Karpas-422 (cell line): Measurements from ENCODE around the gene DBP. TPM values are rescaled to one million over a fixed set of nuclear protein-coding genes. Genes with fewer than 3 reads are reported as not detected.
A peak's percentile ranks its signal among the peaks of the same experiment; 100 is the strongest.

ENCODE experiments used
- DNase-seq: peaks from one replicate; pipeline ENCODE4 v3.0.0-alpha.2; 2015
- H2AFZ ChIP-seq: fragments of 200-600 bp; sonication (generic); 2 replicates; pipeline ENCODE4 v1.6.1; 2014; ENCODE audit warnings: antibody characterized with exemption, low read length, mixed read lengths
- H3K27ac ChIP-seq: fragments of 200-600 bp; sonication (generic); 2 replicates; pipeline ENCODE4 v1.5.1; 2014; ENCODE audit warnings: mild to moderate bottlenecking, low read length, moderate library complexity
- H3K27me3 ChIP-seq: fragments of 200-600 bp; sonication (generic); 2 replicates; pipeline ENCODE4 v1.6.1; 2014; ENCODE audit warnings: low read length, mixed read lengths
- H3K36me3 ChIP-seq: fragments of 200-600 bp; sonication (generic); 2 replicates; pipeline ENCODE4 v1.6.1; 2014; ENCODE audit warnings: low read length, mixed read lengths; ENCODE audit not compliant: insufficient read depth
- H3K4me1 ChIP-seq: fragments of 200-600 bp; sonication (generic); 2 replicates; pipeline ENCODE4 v1.6.1; 2014; ENCODE audit warnings: mild to moderate bottlenecking, low read length, mixed read lengths
- H3K4me2 ChIP-seq: fragments of 200-600 bp; sonication (generic); 2 replicates; pipeline ENCODE4 v1.6.1; 2014; ENCODE audit warnings: low read length, low read depth, mild to moderate bottlenecking; ENCODE audit not compliant: poor library complexity, severe bottlenecking
- H3K4me3 ChIP-seq: fragments of 200-600 bp; sonication (generic); 2 replicates; pipeline ENCODE4 v1.5.1; 2014; ENCODE audit warnings: mild to moderate bottlenecking, antibody characterized with exemption, low read length, mixed read lengths
- H3K79me2 ChIP-seq: fragments of 200-600 bp; sonication (generic); 2 replicates; pipeline ENCODE4 v1.6.1; 2014; ENCODE audit warnings: mild to moderate bottlenecking, low read length, mixed read lengths
- H3K9ac ChIP-seq: fragments of 200-600 bp; sonication (generic); 2 replicates; pipeline ENCODE4 v1.6.0; 2014; ENCODE audit warnings: low read length
- H3K9me2 ChIP-seq: fragments of 200-600 bp; sonication (generic), shearing (Covaris generic); replicated peaks from 2 replicates; pipeline ENCODE4 v1.6.0; 2014; ENCODE audit warnings: mild to moderate bottlenecking, low read length, moderate library complexity; ENCODE audit not compliant: insufficient read depth
- H3K9me3 ChIP-seq: fragments of 300-700, 200-600 bp; sonication (generic); 2 replicates; pipeline ENCODE4 v1.6.1; 2014; ENCODE audit warnings: low read length, mixed read lengths
- H4K20me1 ChIP-seq: fragments of 200-600 bp; sonication (generic); 2 replicates; pipeline ENCODE4 v1.6.1; 2014; ENCODE audit warnings: mild to moderate bottlenecking, antibody characterized with exemption, low read length, low read depth; ENCODE audit not compliant: insufficient read depth
- total RNA-seq: library from RNA; depleted of rRNA; stranded (reverse); fragments of >200 nt; shearing (Covaris generic); gene quantifications from 2 replicates; pipeline ENCODE4 v1.2.3, GENCODE V29; 2014; ENCODE audit warnings: low replicate concordance

DBP gene
- total RNA-seq, 1 experiment from 2014 or later: 8.5 TPM

DNA sequence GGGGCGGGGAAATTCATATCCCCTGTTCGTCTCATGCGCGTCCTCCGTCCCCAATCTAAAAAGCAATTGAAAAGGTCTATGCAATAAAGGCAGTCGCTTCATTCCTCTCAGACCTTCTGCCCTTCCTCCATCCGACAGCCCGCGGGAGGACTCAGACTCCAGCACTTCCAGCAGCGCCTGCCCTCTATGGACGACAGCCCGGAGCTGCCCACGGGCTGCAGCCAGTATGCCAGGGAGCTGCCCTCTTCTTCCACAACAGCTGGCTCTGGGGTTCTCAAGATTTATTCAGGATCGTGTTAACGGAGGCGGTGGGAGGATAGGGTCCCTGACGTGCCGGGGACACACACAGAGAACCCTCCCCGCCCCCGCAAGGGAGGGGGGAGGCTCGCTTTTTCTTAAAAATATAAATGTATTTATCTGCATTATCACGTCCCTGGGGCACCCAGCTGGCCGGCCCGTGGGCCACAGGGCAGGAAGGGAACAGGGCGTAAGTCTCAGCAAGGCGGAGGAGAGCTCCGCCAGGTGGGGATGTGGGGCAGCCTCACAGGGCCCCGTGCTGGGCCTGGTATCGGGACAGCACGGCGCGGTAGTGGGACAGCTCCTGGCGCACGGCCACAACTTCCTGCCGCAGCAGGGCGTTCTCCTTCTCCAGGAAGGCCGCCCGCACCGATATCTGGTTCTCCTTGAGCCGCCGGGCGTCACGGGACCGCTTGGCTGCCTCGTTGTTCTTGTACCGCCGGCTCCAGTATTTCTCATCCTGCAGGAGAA, 6.7 kb downstream of the DBP start:
- no peak overlapping the region for H2AFZ ChIP-seq
- no peak overlapping the region for H3K27ac ChIP-seq
- no peaks in the 10 kb centered on the region; the same call in 1 of the 2 replicates for H3K9me2 ChIP-seq
- DNase-seq: no peak
- no peaks in the 10 kb centered on the region for H3K9me3 ChIP-seq
- no peak overlapping the region for H3K4me2 ChIP-seq
- H3K9ac ChIP-seq: no peak overlapping the region
- H3K36me3 ChIP-seq: peaks cover 14% of the 10 kb centered on the region
- peaks cover 9% of the 10 kb centered on the region for H4K20me1 ChIP-seq
- peaks cover 6% of the 10 kb centered on the region for H3K79me2 ChIP-seq
- peaks cover 21% of the 10 kb centered on the region for H3K4me1 ChIP-seq
- H3K27me3 ChIP-seq: no peaks in the 10 kb centered on the region
- no peak overlapping the region for H3K4me3 ChIP-seq

DNA sequence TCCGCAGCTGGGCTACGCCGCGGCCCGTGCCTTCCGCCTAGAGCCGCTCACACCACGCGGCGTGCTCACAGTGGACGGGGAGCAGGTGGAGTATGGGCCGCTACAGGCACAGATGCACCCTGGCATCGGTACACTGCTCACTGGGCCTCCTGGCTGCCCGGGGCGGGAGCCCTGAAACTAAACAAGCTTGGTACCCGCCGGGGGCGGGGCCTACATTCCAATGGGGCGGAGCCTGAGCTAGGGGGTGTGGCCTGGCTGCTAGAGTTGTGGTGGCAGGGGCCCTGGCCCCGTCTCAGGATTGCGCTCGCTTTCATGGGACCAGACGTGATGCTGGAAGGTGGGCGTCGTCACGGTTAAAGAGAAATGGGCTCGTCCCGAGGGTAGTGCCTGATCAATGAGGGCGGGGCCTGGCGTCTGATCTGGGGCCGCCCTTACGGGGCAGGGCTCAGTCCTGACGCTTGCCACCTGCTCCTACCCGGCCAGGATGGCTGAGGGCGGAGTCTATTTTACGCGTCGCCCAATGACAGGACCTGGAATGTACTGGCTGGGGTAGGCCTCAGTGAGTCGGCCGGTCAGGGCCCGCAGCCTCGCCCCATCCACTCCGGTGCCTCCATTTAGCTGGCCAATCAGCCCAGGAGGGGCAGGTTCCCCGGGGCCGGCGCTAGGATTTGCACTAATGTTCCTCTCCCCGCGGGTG, 7.4 kb downstream of the DBP start:
- Histone ChIP-seq H3K4me2 (no peak overlapping the region), H3K4me1 (peaks cover 23% of the 10 kb centered on the region), H3K9me3 (no peaks in the 10 kb centered on the region), H3K79me2 (peaks cover 13% of the 10 kb centered on the region), H3K9me2 (no peaks in the 10 kb centered on the region), H2AFZ (no peak overlapping the region), H3K4me3 (no peak overlapping the region), H3K27ac (no peak overlapping the region), H3K9ac (no peak overlapping the region), H3K36me3 (peaks cover 14% of the 10 kb centered on the region), H4K20me1 (peaks cover 13% of the 10 kb centered on the region), H3K27me3 (no peaks in the 10 kb centered on the region)
- DNase-seq: peak; percentile 66

DNA sequence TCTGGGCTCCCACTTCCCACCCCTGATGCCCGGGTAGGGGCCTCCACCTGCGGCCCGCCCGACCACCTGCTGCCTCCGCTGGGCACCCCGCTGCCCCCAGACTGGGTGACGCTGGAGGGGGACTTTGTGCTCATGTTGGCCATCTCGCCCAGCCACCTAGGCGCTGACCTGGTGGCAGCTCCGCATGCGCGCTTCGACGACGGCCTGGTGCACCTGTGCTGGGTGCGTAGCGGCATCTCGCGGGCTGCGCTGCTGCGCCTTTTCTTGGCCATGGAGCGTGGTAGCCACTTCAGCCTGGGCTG, 7.9 kb downstream of the DBP start:
- H3K9ac ChIP-seq: no peak overlapping the region
- H3K27ac ChIP-seq: no peak overlapping the region

DNA sequence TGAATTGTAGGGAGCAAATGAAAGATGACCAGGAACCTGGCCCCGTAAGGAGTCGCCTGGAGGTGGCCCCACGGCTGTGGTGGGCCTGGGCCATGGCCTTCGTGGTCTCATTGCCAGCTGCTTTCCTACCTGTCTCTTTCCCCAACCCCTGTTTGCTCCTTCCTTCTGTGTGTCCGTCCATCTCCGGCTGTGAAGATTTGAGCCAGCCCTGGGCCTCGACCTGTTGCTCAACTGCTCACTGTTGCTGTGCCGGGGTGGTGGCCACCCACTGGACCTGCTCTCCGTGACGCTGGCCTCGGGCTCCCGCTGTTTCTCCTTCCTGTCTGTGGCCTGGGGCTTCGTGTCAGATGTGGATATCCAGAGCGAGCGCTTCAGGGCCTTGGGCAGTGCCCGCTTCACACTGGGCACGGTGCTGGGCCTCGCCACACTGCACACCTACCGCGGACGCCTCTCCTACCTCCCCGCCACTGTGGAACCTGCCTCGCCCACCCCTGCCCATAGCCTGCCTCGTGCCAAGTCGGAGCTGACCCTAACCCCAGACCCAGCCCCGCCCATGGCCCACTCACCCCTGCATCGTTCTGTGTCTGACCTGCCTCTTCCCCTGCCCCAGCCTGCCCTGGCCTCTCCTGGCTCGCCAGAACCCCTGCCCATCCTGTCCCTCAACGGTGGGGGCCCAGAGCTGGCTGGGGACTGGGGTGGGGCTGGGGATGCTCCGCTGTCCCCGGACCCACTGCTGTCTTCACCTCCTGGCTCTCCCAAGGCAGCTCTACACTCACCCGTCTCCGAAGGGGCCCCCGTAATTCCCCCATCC, 8.5 kb downstream of the DBP start:
- no peaks in the 10 kb centered on the region for H3K27me3 ChIP-seq
- H3K9me3 ChIP-seq: no peaks in the 10 kb centered on the region
- H3K9ac ChIP-seq: no peak overlapping the region
- no peaks in the 10 kb centered on the region for H3K9me2 ChIP-seq
- H3K79me2 ChIP-seq: peaks cover 19% of the 10 kb centered on the region
- no peak overlapping the region for H3K4me2 ChIP-seq
- no peak overlapping the region for H3K27ac ChIP-seq
- peaks cover 18% of the 10 kb centered on the region for H3K4me1 ChIP-seq
- H3K4me3 ChIP-seq: no peak overlapping the region
- no peak for DNase-seq
- H2AFZ ChIP-seq: no peak overlapping the region
- peaks cover 14% of the 10 kb centered on the region for H3K36me3 ChIP-seq
- peaks cover 13% of the 10 kb centered on the region for H4K20me1 ChIP-seq

More for the DNA sequence above, 7.9 kb downstream of the DBP start:
- H3K27me3 ChIP-seq: no peaks in the 10 kb centered on the region
- no peak for DNase-seq
- H3K9me3 ChIP-seq: no peaks in the 10 kb centered on the region
- H3K79me2 ChIP-seq: peaks cover 18% of the 10 kb centered on the region
- no peak overlapping the region for H3K4me3 ChIP-seq
- H3K36me3 ChIP-seq: peaks cover 14% of the 10 kb centered on the region
- H3K9me2 ChIP-seq: no peaks in the 10 kb centered on the region
- no peak overlapping the region for H2AFZ ChIP-seq
- no peak overlapping the region for H3K4me2 ChIP-seq
- H3K4me1 ChIP-seq: peaks cover 22% of the 10 kb centered on the region
- peaks cover 13% of the 10 kb centered on the region for H4K20me1 ChIP-seq

DNA sequence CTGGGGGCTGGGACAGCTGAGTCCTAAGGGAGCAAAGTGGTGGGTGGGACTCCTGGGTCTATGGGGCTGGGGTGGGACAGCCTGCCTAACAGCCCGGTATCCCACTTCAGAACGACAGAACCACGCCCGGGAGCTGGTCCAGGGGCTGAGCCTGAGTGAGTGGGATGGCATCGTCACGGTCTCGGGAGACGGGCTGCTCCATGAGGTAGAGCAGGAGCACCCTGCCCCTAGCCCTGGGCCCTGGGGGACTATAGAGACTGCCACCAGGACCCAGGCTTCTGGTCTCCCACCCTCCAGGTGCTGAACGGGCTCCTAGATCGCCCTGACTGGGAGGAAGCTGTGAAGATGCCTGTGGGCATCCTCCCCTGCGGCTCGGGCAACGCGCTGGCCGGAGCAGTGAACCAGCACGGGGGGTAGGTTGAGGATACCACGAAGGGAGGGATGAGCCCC, 9.3 kb downstream of the DBP start:
- Histone ChIP-seq H3K36me3 (peaks cover 14% of the 10 kb centered on the region), H3K9me3 (no peaks in the 10 kb centered on the region), H2AFZ (no peak overlapping the region), H3K27ac (no peak overlapping the region), H3K27me3 (no peaks in the 10 kb centered on the region), H3K79me2 (peaks cover 19% of the 10 kb centered on the region), H3K4me1 (peaks cover 19% of the 10 kb centered on the region), H3K9ac (no peak overlapping the region), H3K9me2 (no peaks in the 10 kb centered on the region), H4K20me1 (peaks cover 13% of the 10 kb centered on the region), H3K4me3 (no peak overlapping the region), H3K4me2 (no peak overlapping the region)
- no peak for DNase-seq

DNA sequence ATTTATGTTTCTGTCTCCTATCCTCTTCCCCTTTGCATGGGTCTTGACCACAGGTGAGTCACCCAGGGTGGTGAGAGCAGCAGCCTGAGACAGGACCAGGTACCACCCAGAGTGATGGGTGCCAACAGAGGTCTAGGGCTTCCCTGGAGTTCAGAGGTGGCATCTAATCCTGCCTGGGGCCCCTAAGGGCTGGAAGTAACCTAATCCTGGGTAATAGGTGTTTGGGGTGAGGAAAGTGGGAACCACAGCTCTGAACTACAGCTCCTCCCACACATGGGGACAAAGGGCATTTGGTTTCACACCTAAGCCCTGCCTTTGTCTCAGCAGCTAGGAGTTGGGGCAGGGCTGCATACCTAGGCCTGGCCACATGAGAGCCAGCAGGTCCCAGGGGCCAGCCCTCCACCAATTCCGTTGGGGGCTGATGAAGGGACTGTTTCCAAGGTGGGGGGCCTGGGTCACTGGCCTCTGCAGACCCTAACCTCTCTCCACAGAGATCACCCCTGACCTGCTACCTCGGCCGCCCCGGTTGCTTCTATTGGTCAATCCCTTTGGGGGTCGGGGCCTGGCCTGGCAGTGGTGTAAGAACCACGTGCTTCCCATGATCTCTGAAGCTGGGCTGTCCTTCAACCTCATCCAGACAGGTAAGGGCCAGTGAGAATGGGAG, 9.8 kb downstream of the DBP start:
- H3K4me1 ChIP-seq: peaks cover 21% of the 10 kb centered on the region
- no peak overlapping the region for H3K4me2 ChIP-seq
- no peaks in the 10 kb centered on the region for H3K9me3 ChIP-seq
- H3K9me2 ChIP-seq: no peaks in the 10 kb centered on the region
- peaks cover 19% of the 10 kb centered on the region for H3K79me2 ChIP-seq
- no peaks in the 10 kb centered on the region for H3K27me3 ChIP-seq
- no peak overlapping the region for H3K27ac ChIP-seq
- H3K9ac ChIP-seq: no peak overlapping the region
- peaks cover 13% of the 10 kb centered on the region for H4K20me1 ChIP-seq
- DNase-seq: no peak
- H2AFZ ChIP-seq: no peak overlapping the region
- H3K4me3 ChIP-seq: no peak overlapping the region
- H3K36me3 ChIP-seq: peaks cover 14% of the 10 kb centered on the region

DNA sequence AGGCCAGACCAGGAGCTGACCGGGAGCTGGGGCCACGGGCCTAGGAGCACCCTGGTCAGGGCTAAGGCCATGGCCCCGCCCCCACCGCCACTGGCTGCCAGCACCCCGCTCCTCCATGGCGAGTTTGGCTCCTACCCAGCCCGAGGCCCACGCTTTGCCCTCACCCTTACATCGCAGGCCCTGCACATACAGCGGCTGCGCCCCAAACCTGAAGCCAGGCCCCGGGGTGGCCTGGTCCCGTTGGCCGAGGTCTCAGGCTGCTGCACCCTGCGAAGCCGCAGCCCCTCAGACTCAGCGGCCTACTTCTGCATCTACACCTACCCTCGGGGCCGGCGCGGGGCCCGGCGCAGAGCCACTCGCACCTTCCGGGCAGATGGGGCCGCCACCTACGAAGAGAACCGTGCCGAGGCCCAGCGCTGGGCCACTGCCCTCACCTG, 11.3 kb downstream of the DBP start:
- no peaks in the 10 kb centered on the region for H3K9me2 ChIP-seq
- H3K79me2 ChIP-seq: peaks cover 19% of the 10 kb centered on the region
- peaks cover 14% of the 10 kb centered on the region for H3K36me3 ChIP-seq
- H3K4me1 ChIP-seq: peaks cover 28% of the 10 kb centered on the region
- H3K9me3 ChIP-seq: no peaks in the 10 kb centered on the region
- no peak for DNase-seq
- H3K4me3 ChIP-seq: no peak overlapping the region
- H3K4me2 ChIP-seq: no peak overlapping the region
- no peak overlapping the region for H2AFZ ChIP-seq
- no peak overlapping the region for H3K9ac ChIP-seq
- H4K20me1 ChIP-seq: peaks cover 13% of the 10 kb centered on the region
- no peaks in the 10 kb centered on the region for H3K27me3 ChIP-seq
- no peak overlapping the region for H3K27ac ChIP-seq
